Effector memory CD8-positive, alpha-beta T cell (primary cell): ENCODE data around the gene RMI2.

Experiments
- ATAC-seq: fragments of 150-1000 bp; cut with Tn5 transposase; replicated peaks from 2 replicates; pipeline ENCODE4 v1.10.0; 2021; ENCODE audit warnings: mild to moderate bottlenecking, moderate library complexity
- DNase-seq, 3 experiments: peaks; one replicate each; pipeline ENCODE4 v3.0.0; 2021
- H3K27ac Mint-ChIP-seq, 2 donors: one replicate each; pipeline ENCODE4 v1.8.0; 2022; ENCODE audit warnings: mild to moderate bottlenecking in 2 of 2, mixed read lengths in 2 of 2, moderate library complexity in 2 of 2
- H3K27me3 Mint-ChIP-seq, 2 donors: one replicate each; pipeline ENCODE4 v1.8.0; 2022; ENCODE audit warnings: mixed read lengths in 2 of 2
- H3K36me3 Mint-ChIP-seq: one replicate; pipeline ENCODE4 v1.8.0; 2022; ENCODE audit warnings: mild to moderate bottlenecking, moderate library complexity, mixed read lengths; ENCODE audit not compliant: insufficient read depth
- H3K4me1 Mint-ChIP-seq, 2 donors: one replicate each; pipeline ENCODE4 v1.8.0; 2022; ENCODE audit warnings: low read depth in 2 of 2, mixed read lengths in 2 of 2
- H3K4me3 Mint-ChIP-seq, 2 donors: one replicate each; pipeline ENCODE4 v1.8.0; 2022; ENCODE audit warnings: mild to moderate bottlenecking in 2 of 2, mixed read lengths in 2 of 2, moderate library complexity in 2 of 2
- H3K9me3 Mint-ChIP-seq, 2 donors: one replicate each; pipeline ENCODE4 v1.8.0; 2022; ENCODE audit warnings: mixed read lengths in 2 of 2

Gene RMI2

GRCh38 chr16:11393366-11393765 lies 48.1 kb downstream of the RMI2 start:
- Mint-ChIP-seq H3K4me1 (peaks cover 0 to 11% of the 10 kb centered on the region in 2 donors), H3K9me3 (no peaks in the 10 kb centered on the region), H3K27ac (peak overlapping the region in 1 of 2 donors; percentile 35), H3K27me3 (no peaks in the 10 kb centered on the region), H3K4me3 (no peak overlapping the region), H3K36me3 (no peaks in the 10 kb centered on the region)
- DNase-seq, result no peak
- ATAC-seq, result no peak

DNA sequence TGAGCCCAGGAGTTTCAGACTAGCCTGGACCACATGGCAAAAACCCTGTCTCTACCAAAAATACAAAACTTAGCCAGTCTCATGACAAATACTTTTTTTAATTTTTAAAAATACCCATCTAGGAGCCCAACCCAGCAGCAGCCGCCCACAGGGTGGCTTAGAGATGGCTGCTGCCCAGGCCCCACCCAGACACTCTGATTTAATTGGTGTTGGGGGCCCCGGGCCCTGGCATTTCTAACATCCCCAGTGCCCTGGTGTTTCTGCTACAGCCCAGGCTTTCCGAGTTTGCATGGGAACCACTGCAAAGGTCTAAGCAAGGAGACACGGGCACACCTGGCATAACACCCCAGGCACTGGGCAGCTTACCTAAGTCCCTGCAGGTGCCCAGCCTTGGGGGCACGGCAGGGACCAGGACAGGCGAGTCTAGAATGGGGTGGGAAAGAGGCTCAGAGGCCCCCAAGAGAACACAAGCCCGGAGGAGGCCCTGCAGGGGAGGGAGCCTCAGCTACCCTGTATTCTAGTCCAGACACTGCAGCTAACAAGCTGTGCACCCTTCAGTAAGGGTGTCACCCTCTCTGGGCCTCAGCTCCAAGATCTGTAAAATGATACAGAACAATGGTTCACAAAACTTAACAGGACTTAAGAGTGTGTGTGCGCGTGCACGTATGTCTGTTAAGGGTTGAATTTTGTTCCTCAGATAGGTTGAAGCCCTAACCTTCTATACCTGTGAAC lies 48.8 kb downstream of the RMI2 start:
- H3K27ac Mint-ChIP-seq, result no peak overlapping the region
- ATAC-seq (no peak), DNase-seq (no peak)
- H3K9me3 Mint-ChIP-seq, result no peaks in the 10 kb centered on the region
- H3K27me3 Mint-ChIP-seq, result no peaks in the 10 kb centered on the region
- H3K36me3 Mint-ChIP-seq, result no peaks in the 10 kb centered on the region
- no peak overlapping the region for H3K4me3 Mint-ChIP-seq
- H3K4me1 Mint-ChIP-seq, result peaks cover 0 to 11% of the 10 kb centered on the region in 2 donors

GRCh38 chr16:11394593-11394960 lies 49.3 kb downstream of the RMI2 start:
- Mint-ChIP-seq H3K4me3 (no peak overlapping the region), H3K36me3 (no peaks in the 10 kb centered on the region)

GRCh38 chr16:11395008-11395948 lies 50.0 kb downstream of the RMI2 start:
- no peak overlapping the region for H3K27ac Mint-ChIP-seq
- H3K9me3 Mint-ChIP-seq, result no peaks in the 10 kb centered on the region
- no peaks in the 10 kb centered on the region for H3K27me3 Mint-ChIP-seq
- H3K4me1 Mint-ChIP-seq, result peaks cover 0 to 11% of the 10 kb centered on the region in 2 donors
- ATAC-seq (no peak), DNase-seq (no peak)
- no peak overlapping the region for H3K4me3 Mint-ChIP-seq
- H3K36me3 Mint-ChIP-seq, result no peaks in the 10 kb centered on the region

More at GRCh38 chr16:11394593-11394960, 49.3 kb downstream of the RMI2 start:
- H3K27ac Mint-ChIP-seq, result no peak overlapping the region
- peaks cover 0 to 11% of the 10 kb centered on the region in 2 donors for H3K4me1 Mint-ChIP-seq
- ATAC-seq (no peak), DNase-seq (no peak)
- no peaks in the 10 kb centered on the region for H3K9me3 Mint-ChIP-seq
- no peaks in the 10 kb centered on the region for H3K27me3 Mint-ChIP-seq

GRCh38 chr16:11395949-11396240 lies 50.6 kb downstream of the RMI2 start:
- ATAC-seq (no peak), DNase-seq (no peak)
- no peak overlapping the region for H3K27ac Mint-ChIP-seq
- H3K27me3 Mint-ChIP-seq, result no peaks in the 10 kb centered on the region
- H3K4me1 Mint-ChIP-seq, result peaks cover 0 to 11% of the 10 kb centered on the region in 2 donors
- H3K9me3 Mint-ChIP-seq, result no peaks in the 10 kb centered on the region
- no peaks in the 10 kb centered on the region for H3K36me3 Mint-ChIP-seq
- H3K4me3 Mint-ChIP-seq, result no peak overlapping the region

GRCh38 chr16:11396241-11397048 lies 51.2 kb downstream of the RMI2 start:
- no peaks in the 10 kb centered on the region for H3K36me3 Mint-ChIP-seq
- peaks cover 0 to 9% of the 10 kb centered on the region in 2 donors for H3K4me1 Mint-ChIP-seq
- no peak overlapping the region for H3K4me3 Mint-ChIP-seq
- DNase-seq, result peak; percentile 61 to 66 (median 63)
- ATAC-seq, result peak; percentile 70
- peak overlapping the region; percentile 7 to 35 for H3K27ac Mint-ChIP-seq
- no peaks in the 10 kb centered on the region for H3K27me3 Mint-ChIP-seq
- no peaks in the 10 kb centered on the region for H3K9me3 Mint-ChIP-seq

GRCh38 chr16:11398136-11398535 lies 52.9 kb downstream of the RMI2 start:
- DNase-seq (no peak), ATAC-seq (no peak)
- Mint-ChIP-seq H3K9me3 (no peaks in the 10 kb centered on the region), H3K4me3 (no peak overlapping the region), H3K27ac (no peak overlapping the region), H3K27me3 (peaks cover 0 to 4% of the 10 kb centered on the region in 2 donors), H3K4me1 (peaks cover 0 to 9% of the 10 kb centered on the region in 2 donors), H3K36me3 (no peaks in the 10 kb centered on the region)

DNA sequence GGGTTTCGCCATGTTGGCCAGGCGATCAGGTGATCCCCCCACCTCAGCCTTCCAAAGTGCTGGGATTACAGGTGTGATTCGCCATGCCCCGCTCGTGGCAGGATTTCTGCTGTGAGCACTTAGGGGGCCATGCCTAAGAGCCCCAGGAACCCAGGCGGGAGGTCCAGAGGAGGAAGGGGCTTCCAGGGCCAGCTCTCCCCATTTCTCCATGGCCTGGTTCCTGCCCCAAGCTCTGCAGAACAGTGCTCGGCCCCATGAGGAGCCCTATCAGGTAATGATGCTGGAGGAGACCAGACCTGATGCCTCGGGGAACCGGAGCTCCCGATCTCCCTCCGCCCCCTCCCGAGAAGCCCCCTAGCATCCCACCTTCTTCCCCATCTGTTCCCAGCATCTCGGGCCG lies 53.6 kb downstream of the RMI2 start:
- DNase-seq (no peak), ATAC-seq (no peak)
- no peaks in the 10 kb centered on the region for H3K36me3 Mint-ChIP-seq
- H3K9me3 Mint-ChIP-seq, result no peaks in the 10 kb centered on the region
- H3K4me3 Mint-ChIP-seq, result no peak overlapping the region
- H3K27ac Mint-ChIP-seq, result no peak overlapping the region
- H3K4me1 Mint-ChIP-seq, result peaks cover 0 to 9% of the 10 kb centered on the region in 2 donors
- H3K27me3 Mint-ChIP-seq, result peaks cover 0 to 12% of the 10 kb centered on the region in 2 donors

DNA sequence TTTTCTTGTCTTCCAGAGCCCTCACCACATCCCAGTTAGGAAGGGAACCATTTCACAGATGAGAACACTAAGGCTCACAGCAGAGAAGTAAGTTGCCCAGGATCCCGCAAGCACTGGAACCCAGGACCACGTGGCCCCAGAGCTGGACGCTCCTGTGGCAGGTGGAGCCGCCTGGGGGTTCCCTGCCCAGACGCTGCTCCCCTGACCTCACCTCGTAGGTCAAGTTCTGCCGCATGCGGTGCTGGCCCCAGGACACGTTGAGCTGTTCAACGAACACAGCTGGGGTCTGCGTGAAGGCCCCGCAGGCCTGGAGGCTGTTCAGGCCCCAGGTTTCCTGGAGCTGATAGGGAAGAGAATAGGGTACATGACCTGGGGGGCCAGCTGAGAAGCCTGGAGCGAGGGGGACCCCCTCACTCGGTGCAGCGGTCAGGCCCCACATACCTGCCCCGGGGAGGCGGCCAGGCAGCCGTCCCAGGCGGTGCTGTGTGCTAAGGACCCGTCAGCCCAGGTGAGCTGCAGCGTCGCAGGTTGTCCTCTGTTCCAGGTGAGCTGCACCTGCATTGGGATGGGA lies 54.1 kb downstream of the RMI2 start:
- DNase-seq (no peak), ATAC-seq (no peak)
- H3K4me3 Mint-ChIP-seq, result no peak overlapping the region
- no peaks in the 10 kb centered on the region for H3K9me3 Mint-ChIP-seq
- no peaks in the 10 kb centered on the region for H3K36me3 Mint-ChIP-seq
- peaks cover 0 to 9% of the 10 kb centered on the region in 2 donors for H3K4me1 Mint-ChIP-seq
- no peak overlapping the region for H3K27ac Mint-ChIP-seq
- H3K27me3 Mint-ChIP-seq, result peaks cover 0 to 17% of the 10 kb centered on the region in 2 donors

- DNase-seq (no peak), ATAC-seq (no peak)
- Mint-ChIP-seq H3K4me1 (peaks cover 0 to 9% of the 10 kb centered on the region in 2 donors), H3K4me3 (no peak overlapping the region), H3K36me3 (no peaks in the 10 kb centered on the region), H3K9me3 (no peaks in the 10 kb centered on the region), H3K27me3 (peaks cover 0 to 23% of the 10 kb centered on the region in 2 donors), H3K27ac (peak overlapping the region in 1 of 2 donors; percentile 6)
These were observed 54.8 kb downstream of the RMI2 start for GRCh38 chr16:11400076-11400475.
